Epithelial cell of esophagus (primary cell): Measurements from ENCODE around the gene SLIT3.
A peak's percentile ranks its signal among the peaks of the same experiment; 100 is the strongest.

Source experiments
- DNase-seq: peaks from one replicate; pipeline ENCODE4 v3.0.0; 2010; ENCODE audit warnings: low read depth
- H3K4me3 ChIP-seq: 2 replicates; pipeline ENCODE4 v1.5.1; 2011; ENCODE audit warnings: mild to moderate bottlenecking, low read length, control low read depth
- CTCF ChIP-seq: IDR thresholded peaks from 2 replicates; pipeline ENCODE4 v1.5.1; 2011; ENCODE audit warnings: low read depth, mild to moderate bottlenecking, low read length, control low read depth, inconsistent platforms; ENCODE audit not compliant: insufficient read depth; ENCODE audit errors: missing control alignments

Gene SLIT3

GRCh38 chr5:168721002-168721753 lies 579.8 kb downstream of the SLIT3 start:
- TF ChIP-seq CTCF, result no peak
- H3K4me3 ChIP-seq, result no peak overlapping the region
- DNase-seq, result no peak

- no peak for TF ChIP-seq CTCF
- H3K4me3 ChIP-seq, result no peak overlapping the region
- DNase-seq, result no peak
Observed at GRCh38 chr5:168720575-168720974, 580.4 kb downstream of the SLIT3 start.

GRCh38 chr5:168714046-168714445 lies 586.9 kb downstream of the SLIT3 start:
- DNase-seq, result peak; percentile 55

GRCh38 chr5:168713051-168713450 lies 587.9 kb downstream of the SLIT3 start:
- DNase-seq, result peak; percentile 49
- TF ChIP-seq CTCF, result no peak

More at GRCh38 chr5:168714046-168714445, 586.9 kb downstream of the SLIT3 start:
- TF ChIP-seq CTCF, result no peak
- no peak overlapping the region for H3K4me3 ChIP-seq

GRCh38 chr5:168712280-168712924 lies 588.5 kb downstream of the SLIT3 start:
- H3K4me3 ChIP-seq, result no peak overlapping the region
- no peak for TF ChIP-seq CTCF
- DNase-seq, result peak; percentile 97

More at GRCh38 chr5:168713051-168713450, 587.9 kb downstream of the SLIT3 start:
- H3K4me3 ChIP-seq, result no peak overlapping the region

GRCh38 chr5:168710706-168711105 lies 590.2 kb downstream of the SLIT3 start:
- no peak overlapping the region for H3K4me3 ChIP-seq
- DNase-seq, result no peak
- no peak for TF ChIP-seq CTCF
